GM13976 (cell line): ENCODE measurements around the gene ARL4D.

ENCODE experiments used
- DNase-seq: peaks from one replicate; pipeline ENCODE4 v3.0.0; 2012; ENCODE audit warnings: low spot score
- in situ Hi-C: fragments of 300-500 bp; cut with MboI; formaldehyde crosslinking; loops from one replicate; pipeline ENCODE4 v1.12.0; 2022; ENCODE audit warnings: low sequenced_read_pairs, mixed read lengths, inconsistent platforms; ENCODE audit not compliant: unreplicated experiment
- TF ChIP-seq, protein P1 (sequence below): IDR thresholded peaks from 2 replicates; pipeline ENCODE4 v1.5.1; 2012; ENCODE audit warnings: borderline replicate concordance, mild to moderate bottlenecking; ENCODE audit not compliant: insufficient read depth; ENCODE audit errors: extremely low read depth, missing control alignments, control extremely low read depth

Gene ARL4D

GRCh38 chr17:43443381-43443780 lies 44.6 kb downstream of the ARL4D start:
- TF ChIP-seq, protein P1, sequence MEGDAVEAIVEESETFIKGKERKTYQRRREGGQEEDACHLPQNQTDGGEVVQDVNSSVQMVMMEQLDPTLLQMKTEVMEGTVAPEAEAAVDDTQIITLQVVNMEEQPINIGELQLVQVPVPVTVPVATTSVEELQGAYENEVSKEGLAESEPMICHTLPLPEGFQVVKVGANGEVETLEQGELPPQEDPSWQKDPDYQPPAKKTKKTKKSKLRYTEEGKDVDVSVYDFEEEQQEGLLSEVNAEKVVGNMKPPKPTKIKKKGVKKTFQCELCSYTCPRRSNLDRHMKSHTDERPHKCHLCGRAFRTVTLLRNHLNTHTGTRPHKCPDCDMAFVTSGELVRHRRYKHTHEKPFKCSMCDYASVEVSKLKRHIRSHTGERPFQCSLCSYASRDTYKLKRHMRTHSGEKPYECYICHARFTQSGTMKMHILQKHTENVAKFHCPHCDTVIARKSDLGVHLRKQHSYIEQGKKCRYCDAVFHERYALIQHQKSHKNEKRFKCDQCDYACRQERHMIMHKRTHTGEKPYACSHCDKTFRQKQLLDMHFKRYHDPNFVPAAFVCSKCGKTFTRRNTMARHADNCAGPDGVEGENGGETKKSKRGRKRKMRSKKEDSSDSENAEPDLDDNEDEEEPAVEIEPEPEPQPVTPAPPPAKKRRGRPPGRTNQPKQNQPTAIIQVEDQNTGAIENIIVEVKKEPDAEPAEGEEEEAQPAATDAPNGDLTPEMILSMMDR: no peak
- DNase-seq: no peak
- in situ Hi-C loops: no loop called here

DNA sequence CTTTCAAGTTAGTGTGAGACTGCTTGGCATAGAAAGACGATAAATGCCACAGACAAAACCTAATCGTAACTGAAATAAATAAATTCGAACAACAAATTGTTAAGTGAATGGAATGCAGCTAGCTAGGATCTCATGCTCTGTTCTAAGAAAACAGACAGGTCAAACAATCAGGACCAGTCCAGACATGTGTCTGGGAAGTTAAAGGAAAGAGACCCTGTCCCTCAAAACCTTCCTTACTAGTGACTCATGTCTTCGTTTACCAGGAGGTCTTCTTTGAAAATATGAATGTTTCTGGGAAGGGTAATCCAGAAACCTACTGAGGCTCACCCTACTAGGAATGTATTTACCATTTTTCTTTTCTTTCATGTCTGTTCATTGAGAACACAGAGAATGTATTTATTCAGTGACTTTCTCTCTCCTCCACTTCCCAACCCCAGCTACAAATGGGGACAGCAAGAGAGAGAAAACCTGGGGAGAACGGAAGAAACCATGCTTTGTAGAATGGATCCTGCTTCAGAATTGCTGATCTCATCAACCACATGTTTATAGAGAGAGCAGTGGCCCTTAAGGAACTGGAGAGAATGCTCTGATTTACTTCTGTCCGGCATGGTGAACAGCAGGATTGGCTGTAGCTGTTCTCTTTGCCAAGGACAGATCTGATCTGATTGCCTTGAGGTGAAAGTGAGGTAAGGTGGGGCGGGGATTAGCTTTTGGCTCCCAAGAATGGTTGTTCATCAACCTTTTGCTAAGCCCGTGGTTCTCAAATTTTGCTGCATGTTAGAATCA lies 45.6 kb downstream of the ARL4D start:
- in situ Hi-C loops: no loop called here
- DNase-seq: no peak
- TF ChIP-seq, protein P1: no peak

- in situ Hi-C loops: no loop called here
- DNase-seq: no peak
- TF ChIP-seq, protein P1: no peak
Observed at GRCh38 chr17:43445009-43445589, 46.3 kb downstream of the ARL4D start.

DNA sequence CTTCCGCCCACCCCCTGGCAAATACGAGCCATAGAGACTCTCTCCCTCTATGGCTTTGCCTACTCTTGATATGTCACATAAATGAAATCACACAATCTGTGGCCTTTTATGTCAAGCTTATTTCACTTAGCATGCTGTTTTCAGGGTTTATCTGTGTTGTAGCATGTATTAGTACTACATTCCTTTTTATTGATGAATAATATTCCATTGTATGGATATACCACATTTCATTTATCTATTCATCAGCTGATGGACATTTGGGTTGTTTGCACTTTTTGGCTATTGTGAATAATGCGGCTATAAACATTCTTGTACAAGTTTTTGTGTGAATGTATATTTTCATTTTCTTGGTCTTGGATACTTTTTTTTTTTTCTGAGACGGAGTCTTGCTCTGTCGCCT lies 48.0 kb downstream of the ARL4D start:
- no peak for DNase-seq
- in situ Hi-C loops: no loop called here
- TF ChIP-seq, protein P1: no peak

DNA sequence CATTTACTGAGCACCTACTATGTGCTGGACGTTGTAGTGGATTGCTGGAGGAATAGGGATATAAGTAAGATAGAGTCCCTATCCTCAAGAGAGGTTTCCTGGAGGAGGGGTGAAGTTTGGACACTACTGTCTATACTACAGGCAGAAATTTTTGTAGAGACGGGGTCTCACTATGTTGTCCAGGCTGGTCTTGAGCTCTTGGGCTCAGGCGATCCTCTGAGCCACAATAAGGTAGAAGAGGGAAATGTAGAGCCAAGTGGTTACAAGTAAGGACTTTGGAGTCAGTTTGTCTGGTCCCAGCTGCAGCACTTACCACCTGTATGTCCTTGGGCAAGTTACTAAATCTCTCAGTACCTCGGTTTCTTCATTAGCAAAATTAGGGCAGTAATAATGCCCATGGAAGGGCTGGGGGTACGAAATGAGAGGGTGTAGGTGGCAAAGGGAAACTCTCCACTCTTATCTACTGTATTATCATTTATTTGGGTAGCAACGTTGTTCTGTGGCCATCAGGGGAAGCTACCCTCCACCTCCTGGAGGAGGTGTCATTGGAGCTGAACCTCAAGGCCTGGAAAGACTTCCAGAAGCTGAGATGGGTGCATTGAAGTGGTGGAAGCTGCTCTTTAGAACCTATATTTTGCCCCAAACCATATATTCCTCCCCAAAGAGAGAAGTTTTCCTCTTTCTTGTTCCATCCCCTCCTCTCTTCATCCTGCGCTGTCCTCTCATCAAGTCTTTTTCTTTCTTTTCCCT lies 50.1 kb downstream of the ARL4D start:
- TF ChIP-seq, protein P1: no peak
- in situ Hi-C loops: no loop called here
- no peak for DNase-seq

DNA sequence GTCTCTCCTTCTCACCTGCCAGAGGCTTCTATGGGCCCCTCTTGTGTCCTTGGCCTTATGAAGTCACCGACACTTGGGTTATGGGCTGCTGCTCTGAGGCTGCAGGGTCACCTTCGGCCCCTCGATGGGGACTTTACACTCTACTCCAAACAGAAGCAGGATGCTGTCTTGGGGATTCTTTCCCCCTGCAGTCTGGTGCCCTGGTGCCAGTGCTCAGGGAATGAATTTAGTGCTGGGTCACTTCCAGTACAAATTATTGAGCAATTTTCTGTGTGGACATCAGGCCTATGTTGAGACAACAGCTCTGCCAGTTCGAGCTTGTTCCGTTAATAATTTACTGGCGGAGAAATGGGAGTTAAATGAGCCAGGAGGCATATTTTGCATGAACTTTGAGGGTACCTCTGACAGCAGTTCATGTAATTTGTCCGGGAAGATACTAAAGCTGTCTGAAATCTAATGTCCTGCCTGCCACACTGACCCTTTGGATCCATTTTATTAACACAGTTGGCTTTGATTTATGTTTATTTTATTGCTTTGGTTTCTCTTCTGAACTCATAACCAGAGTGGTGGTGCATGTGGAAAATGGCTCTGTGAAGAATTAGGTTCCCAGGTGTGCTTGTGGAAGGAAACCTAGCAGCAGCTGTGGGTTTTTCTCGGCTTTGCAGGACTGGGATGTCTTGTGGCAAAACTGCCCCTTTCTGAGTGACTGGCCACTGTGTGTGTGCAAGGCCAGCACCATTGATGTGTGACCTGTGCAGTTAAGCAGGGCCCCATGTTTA lies 50.9 kb downstream of the ARL4D start:
- in situ Hi-C loops: no loop called here
- TF ChIP-seq, protein P1: no peak
- DNase-seq: no peak
